PC-9 (cell line): Measurements from ENCODE around the gene PPM1H.

ENCODE experiments used
- CTCF ChIP-seq: fragments of 200-600 bp; sonication (generic); conservative IDR thresholded peaks from 2 replicates; pipeline ENCODE4 v1.6.1; 2017; ENCODE audit warnings: mixed run types, antibody characterized with exemption, mild to moderate bottlenecking, moderate library complexity
- EZH2 ChIP-seq: fragments of 200-600 bp; sonication (generic); IDR thresholded peaks from 2 replicates; pipeline ENCODE4 v1.8.0; 2017; ENCODE audit warnings: antibody characterized with exemption, low read depth

DNA sequence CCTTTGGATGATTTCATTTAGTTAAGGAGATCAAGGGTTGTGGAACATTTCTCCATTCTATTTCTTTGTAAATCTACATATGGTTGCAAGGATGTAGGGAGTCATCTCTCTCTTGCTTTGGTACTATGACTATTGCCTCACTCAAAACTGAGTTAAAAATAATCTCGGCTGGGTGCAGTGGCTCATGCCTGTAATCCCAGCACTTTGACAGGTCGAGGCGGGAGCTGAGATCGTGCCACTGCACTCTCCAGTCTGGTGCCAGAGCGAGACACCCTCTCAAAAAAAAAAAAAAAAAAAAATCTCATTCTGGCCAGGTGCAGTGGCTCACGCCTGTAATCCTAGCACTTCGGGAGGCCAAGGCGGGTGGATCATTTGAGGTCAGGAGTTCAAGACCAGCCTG is 24.8 kb upstream of the PPM1H start:
- TF ChIP-seq CTCF (no peak), EZH2 (no peak)
